Erythroblast (primary cell): ENCODE data around the gene AMBP.

Experiments used
- GATA1 ChIP-seq: IDR thresholded peaks from 2 replicates; pipeline ENCODE4 v1.6.1; 2011; ENCODE audit warnings: low read depth, mild to moderate bottlenecking, control low read depth, low read length, moderate library complexity
- POLR2A ChIP-seq: IDR thresholded peaks from 2 replicates; pipeline ENCODE4 v1.6.1; 2011; ENCODE audit warnings: mild to moderate bottlenecking, low read length

- TF ChIP-seq POLR2A (no peak), GATA1 (no peak)
These were observed 23.0 kb downstream of the AMBP start for GRCh38 chr9:114055061-114055460.
